Loucy (cell line): ENCODE measurements around the gene RRP7A.
"Not testable (repeated sequence)": the region's sequence is repeated elsewhere in the genome, so short reads cannot be mapped to it uniquely, and the experiment has no call there.

ENCODE experiments used
- H2AFZ ChIP-seq: fragments of 200-600 bp; sonication (generic); 2 replicates; pipeline ENCODE4 v1.6.0; 2016; ENCODE audit warnings: antibody characterized with exemption, mild to moderate bottlenecking, low read length, moderate library complexity
- H3F3A ChIP-seq: fragments of 200-600 bp; 2 replicates; pipeline ENCODE4 v1.6.0; 2016; ENCODE audit warnings: antibody characterized with exemption, low read depth, mild to moderate bottlenecking
- H3K27me3 ChIP-seq: fragments of 200-600 bp; sonication (generic); 2 replicates; pipeline ENCODE4 v1.6.1; 2014; ENCODE audit warnings: low read length, mild to moderate bottlenecking; ENCODE audit not compliant: insufficient read depth, poor library complexity, severe bottlenecking
- H3K36me3 ChIP-seq: fragments of 200-600 bp; sonication (generic); 2 replicates; pipeline ENCODE4 v1.6.1; 2016; ENCODE audit warnings: low read length; ENCODE audit not compliant: insufficient read depth
- H3K4me1 ChIP-seq: fragments of 200-600 bp; sonication (generic); 2 replicates; pipeline ENCODE4 v1.5.1; 2014; ENCODE audit warnings: low read length, mild to moderate bottlenecking; ENCODE audit not compliant: insufficient read depth, poor library complexity, severe bottlenecking
- H3K4me2 ChIP-seq: fragments of 200-600 bp; sonication (generic); 2 replicates; pipeline ENCODE4 v1.6.0; 2014; ENCODE audit warnings: antibody characterized with exemption, low read length, low read depth, mild to moderate bottlenecking; ENCODE audit not compliant: poor library complexity, severe bottlenecking
- H3K4me3 ChIP-seq: fragments of 200-600 bp; sonication (generic); 2 replicates; pipeline ENCODE4 v1.5.1; 2014; ENCODE audit warnings: low read length, mild to moderate bottlenecking, mixed read lengths; ENCODE audit not compliant: poor library complexity, severe bottlenecking
- H3K79me2 ChIP-seq: fragments of 200-600 bp; sonication (generic); 2 replicates; pipeline ENCODE4 v1.6.1; 2014; ENCODE audit warnings: low read length; ENCODE audit not compliant: insufficient read depth
- H3K9ac ChIP-seq: fragments of 200-600 bp; sonication (generic); 2 replicates; pipeline ENCODE4 v1.6.0; 2014; ENCODE audit warnings: mild to moderate bottlenecking, low read depth, low read length, moderate library complexity; ENCODE audit not compliant: poor library complexity, severe bottlenecking
- H3K9me2 ChIP-seq: fragments of 200-600 bp; sonication (generic); replicated peaks from 2 replicates; pipeline ENCODE4 v1.6.1; 2016; ENCODE audit warnings: low read depth, low read length, mixed read lengths
- H3K9me3 ChIP-seq: fragments of 200-600 bp; sonication (generic); 2 replicates; pipeline ENCODE4 v1.6.1; 2014; ENCODE audit warnings: mild to moderate bottlenecking, antibody characterized with exemption, low read length, low read depth; ENCODE audit not compliant: insufficient read depth
- H4K20me1 ChIP-seq: fragments of 200-600 bp; sonication (generic); 2 replicates; pipeline ENCODE4 v1.6.0; 2014; ENCODE audit warnings: antibody characterized with exemption, low read length, mild to moderate bottlenecking; ENCODE audit not compliant: insufficient read depth, poor library complexity, severe bottlenecking
- EZH2phosphoT487 ChIP-seq: fragments of 200-600 bp; IDR thresholded peaks from 2 replicates; pipeline ENCODE4 v1.6.1; 2018; ENCODE audit warnings: antibody characterized with exemption, mild to moderate bottlenecking, moderate library complexity, borderline replicate concordance
- TF ChIP-seq, protein P1 (sequence below): fragments of 200-600 bp; sonication (generic); conservative IDR thresholded peaks from 2 replicates; pipeline ENCODE4 v1.5.1; 2014; ENCODE audit warnings: mild to moderate bottlenecking, antibody characterized with exemption, low read length

The RRP7A gene

GRCh38 chr22:42560781-42561180 lies 41.2 kb upstream of the RRP7A start:
- H2AFZ ChIP-seq = no peak overlapping the region
- H3K9ac ChIP-seq = no peak overlapping the region
- no peaks in the 10 kb centered on the region for H3K4me1 ChIP-seq
- no peak overlapping the region for H3K4me3 ChIP-seq
- TF ChIP-seq, protein P1, sequence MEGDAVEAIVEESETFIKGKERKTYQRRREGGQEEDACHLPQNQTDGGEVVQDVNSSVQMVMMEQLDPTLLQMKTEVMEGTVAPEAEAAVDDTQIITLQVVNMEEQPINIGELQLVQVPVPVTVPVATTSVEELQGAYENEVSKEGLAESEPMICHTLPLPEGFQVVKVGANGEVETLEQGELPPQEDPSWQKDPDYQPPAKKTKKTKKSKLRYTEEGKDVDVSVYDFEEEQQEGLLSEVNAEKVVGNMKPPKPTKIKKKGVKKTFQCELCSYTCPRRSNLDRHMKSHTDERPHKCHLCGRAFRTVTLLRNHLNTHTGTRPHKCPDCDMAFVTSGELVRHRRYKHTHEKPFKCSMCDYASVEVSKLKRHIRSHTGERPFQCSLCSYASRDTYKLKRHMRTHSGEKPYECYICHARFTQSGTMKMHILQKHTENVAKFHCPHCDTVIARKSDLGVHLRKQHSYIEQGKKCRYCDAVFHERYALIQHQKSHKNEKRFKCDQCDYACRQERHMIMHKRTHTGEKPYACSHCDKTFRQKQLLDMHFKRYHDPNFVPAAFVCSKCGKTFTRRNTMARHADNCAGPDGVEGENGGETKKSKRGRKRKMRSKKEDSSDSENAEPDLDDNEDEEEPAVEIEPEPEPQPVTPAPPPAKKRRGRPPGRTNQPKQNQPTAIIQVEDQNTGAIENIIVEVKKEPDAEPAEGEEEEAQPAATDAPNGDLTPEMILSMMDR = peak; percentile 74
- no peak for TF ChIP-seq EZH2phosphoT487
- H3K4me2 ChIP-seq = no peak overlapping the region
- no peaks in the 10 kb centered on the region for H3K9me2 ChIP-seq
- no peaks in the 10 kb centered on the region for H3K27me3 ChIP-seq
- H4K20me1 ChIP-seq = no peaks in the 10 kb centered on the region
- no peaks in the 10 kb centered on the region for H3K9me3 ChIP-seq
- no peaks in the 10 kb centered on the region for H3F3A ChIP-seq
- no peaks in the 10 kb centered on the region for H3K79me2 ChIP-seq
- H3K36me3 ChIP-seq = no peaks in the 10 kb centered on the region

DNA sequence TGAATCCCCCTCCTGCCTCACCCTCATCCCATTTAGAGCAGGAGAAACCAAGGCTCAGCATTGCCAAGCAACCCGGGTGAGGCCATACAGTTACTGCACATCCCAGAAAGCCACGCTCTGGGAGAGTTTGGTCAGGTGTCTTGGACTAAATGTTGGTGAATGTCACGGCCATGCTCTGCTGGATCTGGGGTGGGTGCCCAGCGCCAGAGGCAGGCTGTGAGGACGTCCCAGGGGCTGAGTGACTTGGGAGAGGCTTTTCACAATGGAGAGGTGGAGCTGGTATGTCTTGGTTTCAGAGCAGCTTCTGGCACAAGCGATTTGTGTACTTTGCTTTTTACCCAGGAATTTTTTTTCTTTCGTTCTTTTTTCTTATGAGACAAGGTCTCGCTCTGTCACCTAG lies 40.8 kb upstream of the RRP7A start:
- Histone ChIP-seq H3K4me3 (no peak overlapping the region), H3K79me2 (no peaks in the 10 kb centered on the region), H4K20me1 (no peaks in the 10 kb centered on the region), H3K36me3 (no peaks in the 10 kb centered on the region), H3K9me2 (no peaks in the 10 kb centered on the region), H3K4me2 (no peak overlapping the region), H3K4me1 (no peaks in the 10 kb centered on the region), H3F3A (no peaks in the 10 kb centered on the region), H3K27me3 (no peaks in the 10 kb centered on the region), H3K9me3 (no peaks in the 10 kb centered on the region), H3K9ac (no peak overlapping the region), H2AFZ (no peak overlapping the region)
- TF ChIP-seq, protein P1 = no peak
- no peak for TF ChIP-seq EZH2phosphoT487

DNA sequence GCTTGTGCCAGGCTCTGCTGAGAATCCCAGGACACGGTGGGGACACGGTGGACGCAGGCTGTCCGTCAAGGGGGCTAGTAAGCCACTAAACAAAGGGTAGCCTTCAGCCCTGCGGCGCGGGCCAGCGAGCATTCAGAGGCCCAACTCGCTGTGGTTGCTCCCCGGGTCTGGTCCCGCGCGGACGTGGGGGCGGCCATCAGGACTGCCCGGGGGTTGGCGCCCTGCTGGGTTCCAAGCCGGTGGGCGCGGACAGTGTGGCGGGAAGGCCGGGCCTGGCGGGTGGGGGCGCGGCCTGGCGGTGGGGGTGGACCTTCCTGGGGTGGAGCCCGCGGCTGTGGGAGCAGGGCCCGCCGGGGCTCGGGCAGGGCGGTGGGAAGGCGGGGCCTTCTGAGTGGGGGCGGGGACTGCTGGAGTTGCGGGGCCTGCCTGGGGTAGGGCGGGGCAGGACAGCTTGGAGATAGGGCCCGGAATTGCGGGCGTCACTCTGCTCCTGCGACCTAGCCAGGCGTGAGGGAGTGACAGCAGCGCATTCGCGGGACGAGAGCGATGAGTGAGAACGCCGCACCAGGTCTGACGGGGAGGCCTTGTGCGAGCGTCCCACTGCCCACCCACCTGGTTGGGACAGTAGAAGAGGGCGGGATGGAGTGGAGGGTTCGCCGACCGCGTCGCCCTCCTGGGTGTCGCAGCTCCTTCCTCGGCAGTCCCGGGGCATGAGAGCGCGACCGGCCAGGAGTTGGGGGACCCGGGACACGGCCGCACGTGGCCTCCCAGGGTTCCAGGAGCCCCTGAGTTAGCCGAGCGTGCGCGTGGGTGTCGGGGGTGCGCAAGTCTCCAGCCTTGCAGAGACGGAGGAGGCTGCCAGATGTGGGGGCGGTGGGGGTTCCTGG lies 34.1 kb upstream of the RRP7A start, which contains the start of gene SERHL2:
TSS of gene SERHL2 (plus strand) at position 482 of the 887 bp plus-strand sequence. CDS start at position 547, 65 bp downstream.
- Histone ChIP-seq H3K27me3 (no peaks in the 10 kb centered on the region), H3K9ac (no peak within 1 kb of the TSS), H3K79me2 (no peaks in the 10 kb centered on the region), H3K36me3 (no peaks in the 10 kb centered on the region), H2AFZ (no peak within 1 kb of the TSS), H4K20me1 (no peaks in the 10 kb centered on the region), H3K9me2 (no peaks in the 10 kb centered on the region), H3K4me3 (no peak within 1 kb of the TSS), H3F3A (no peaks in the 10 kb centered on the region), H3K9me3 (no peaks in the 10 kb centered on the region), H3K4me1 (no peaks in the 10 kb centered on the region), H3K4me2 (no peak within 1 kb of the TSS)
- no peak for TF ChIP-seq EZH2phosphoT487
- TF ChIP-seq, protein P1 = no peak

- not testable (repeated sequence) for H2AFZ ChIP-seq, H3F3A ChIP-seq, H4K20me1 ChIP-seq, H3K4me2 ChIP-seq, H3K9ac ChIP-seq, H3K4me3 ChIP-seq, H3K9me3 ChIP-seq, H3K4me1 ChIP-seq, H3K9me2 ChIP-seq, H3K79me2 ChIP-seq, H3K36me3 ChIP-seq, H3K27me3 ChIP-seq
Measured at GRCh38 chr22:42552294-42552647, 32.7 kb upstream of the RRP7A start.
